Naive B cell (primary cell): ENCODE data around the gene MRPS21. TPM values are rescaled to one million over a fixed set of nuclear protein-coding genes. Genes with fewer than 3 reads are reported as not detected.

Experiments used
- ATAC-seq, 2 donors: fragments of 150-1000 bp; cut with Tn5 transposase; 2 replicates each; pipeline ENCODE4 v1.10.0; 2021; ENCODE audit warnings: low read depth in 2 of 2, mild to moderate bottlenecking in 2 of 2, moderate library complexity in 2 of 2
- DNase-seq: peaks from one replicate; pipeline ENCODE4 v3.0.0; 2022
- H3K27ac Mint-ChIP-seq, 6 donors: one replicate each; pipeline ENCODE4 v1.8.0; 2020 to 2022; ENCODE audit warnings: mild to moderate bottlenecking in 6 of 6, mixed read lengths in 6 of 6, moderate library complexity in 5 of 6, inconsistent platforms in 2 of 6
- H3K27me3 Mint-ChIP-seq, 3 donors: one replicate each; pipeline ENCODE4 v1.8.0; 2021 to 2022; ENCODE audit warnings: mixed read lengths in 3 of 3, mild to moderate bottlenecking in 1 of 3
- H3K36me3 Mint-ChIP-seq, 2 donors: one replicate each; pipeline ENCODE4 v1.8.0; 2020 to 2022; ENCODE audit warnings: mixed read lengths in 2 of 2, inconsistent platforms in 1 of 2, mild to moderate bottlenecking in 1 of 2
- H3K4me1 Mint-ChIP-seq, 3 donors: one replicate each; pipeline ENCODE4 v1.8.0; 2020 to 2022; ENCODE audit warnings: mixed read lengths in 3 of 3, inconsistent platforms in 1 of 3, mild to moderate bottlenecking in 1 of 3, moderate library complexity in 1 of 3
- H3K4me3 Mint-ChIP-seq, 8 donors: one replicate each; pipeline ENCODE4 v1.8.0; 2020 to 2022; ENCODE audit warnings: mild to moderate bottlenecking in 8 of 8, mixed read lengths in 8 of 8, moderate library complexity in 8 of 8, inconsistent platforms in 2 of 8
- H3K9me3 Mint-ChIP-seq, 7 donors: one replicate each; pipeline ENCODE4 v1.8.0; 2020 to 2022; ENCODE audit warnings: mixed read lengths in 7 of 7, mild to moderate bottlenecking in 5 of 7, inconsistent platforms in 2 of 7, moderate library complexity in 1 of 7
- polyA plus RNA-seq, 6 donors: library from polyadenylated mRNA; unstranded; fragments of 300-500 nt; fragmentation: Illumina TruSeq; gene quantifications; one replicate each; pipeline ENCODE4 v1.2.3, GENCODE V29; 2021; ENCODE audit warnings: low read depth in 6 of 6

MRPS21 gene
- polyA plus RNA-seq, 6 donors from 2014 or later = 62.4 to 93.0 (median 82.4) TPM

GRCh38 chr1:150268340-150268704 lies 25.3 kb upstream of the MRPS21 start:
- DNase-seq (peak; percentile 59), ATAC-seq (peak; percentile 54 to 60)
- H3K27ac Mint-ChIP-seq = peak overlapping the region; percentile 98 to 100 (median 99)
- H3K9me3 Mint-ChIP-seq = no peaks in the 10 kb centered on the region
- H3K4me1 Mint-ChIP-seq = peaks cover 32 to 40% (median 32%) of the 10 kb centered on the region in 3 donors
- peaks cover 0 to 7% of the 10 kb centered on the region in 2 donors for H3K36me3 Mint-ChIP-seq
- H3K4me3 Mint-ChIP-seq = peak overlapping the region; percentile 97 to 100 (median 98)
- peaks cover 4 to 13% (median 4%) of the 10 kb centered on the region in 3 donors for H3K27me3 Mint-ChIP-seq

DNA sequence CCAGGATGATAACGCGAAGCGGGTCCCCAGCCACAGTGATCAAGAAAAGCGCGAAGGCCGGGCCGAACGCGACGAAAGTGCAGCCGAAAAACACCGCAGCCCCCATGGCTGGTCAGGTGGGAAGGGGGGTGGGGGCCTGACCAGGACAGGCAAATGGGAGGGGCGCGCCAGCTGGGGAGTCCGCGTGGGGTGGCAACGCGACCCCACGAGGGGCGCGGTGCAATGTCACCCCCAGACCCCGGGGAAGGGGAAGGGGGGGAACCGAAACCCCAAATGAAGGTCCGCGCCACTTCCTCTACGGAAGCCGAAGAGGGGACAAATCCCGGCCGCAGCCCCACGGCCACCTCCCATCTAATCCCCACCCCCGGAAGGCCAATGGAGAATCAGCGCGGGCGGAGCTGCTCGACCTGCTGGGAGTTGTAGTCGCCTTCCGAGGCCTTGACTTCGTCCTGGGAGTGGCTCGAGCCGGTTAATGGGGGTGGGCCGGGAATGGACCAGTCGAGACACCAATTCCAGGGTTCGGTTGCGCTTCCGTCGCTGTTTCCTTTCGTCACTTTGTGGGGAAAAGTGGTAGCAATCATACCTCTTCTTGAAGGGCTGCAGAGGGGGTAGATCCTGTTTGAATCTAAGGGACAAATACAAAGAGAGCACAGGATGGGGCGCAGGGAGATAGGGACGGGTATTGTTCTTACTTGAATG lies 24.8 kb upstream of the MRPS21 start, which contains the start of gene APH1A:
TSS of gene APH1A (minus strand) at position 312 of the 699 bp plus-strand sequence. CDS start at position 106, 206 bp downstream.
- Mint-ChIP-seq H3K36me3 (peaks cover 0 to 7% of the 10 kb centered on the region in 2 donors), H3K4me1 (peaks cover 32 to 40% (median 32%) of the 10 kb centered on the region in 3 donors), H3K27ac (peak within 1 kb of the TSS; percentile 98 to 100 (median 99)), H3K9me3 (no peaks in the 10 kb centered on the region), H3K27me3 (peaks cover 4 to 13% (median 9%) of the 10 kb centered on the region in 3 donors), H3K4me3 (peak within 1 kb of the TSS; percentile 97 to 100 (median 98))
- peak; percentile 87 to 91 for ATAC-seq
- peak; percentile 94 for DNase-seq

GRCh38 chr1:150269451-150269850 lies 24.2 kb upstream of the MRPS21 start:
- DNase-seq (no peak), ATAC-seq (no peak)
- Mint-ChIP-seq H3K4me3 (peak overlapping the region; percentile 97 to 100 (median 98)), H3K9me3 (no peaks in the 10 kb centered on the region), H3K36me3 (peaks cover 0 to 7% of the 10 kb centered on the region in 2 donors), H3K4me1 (peaks cover 32 to 40% (median 32%) of the 10 kb centered on the region in 3 donors), H3K27ac (peak overlapping the region; percentile 98 to 100 (median 99)), H3K27me3 (peaks cover 4 to 13% (median 11%) of the 10 kb centered on the region in 3 donors)

DNA sequence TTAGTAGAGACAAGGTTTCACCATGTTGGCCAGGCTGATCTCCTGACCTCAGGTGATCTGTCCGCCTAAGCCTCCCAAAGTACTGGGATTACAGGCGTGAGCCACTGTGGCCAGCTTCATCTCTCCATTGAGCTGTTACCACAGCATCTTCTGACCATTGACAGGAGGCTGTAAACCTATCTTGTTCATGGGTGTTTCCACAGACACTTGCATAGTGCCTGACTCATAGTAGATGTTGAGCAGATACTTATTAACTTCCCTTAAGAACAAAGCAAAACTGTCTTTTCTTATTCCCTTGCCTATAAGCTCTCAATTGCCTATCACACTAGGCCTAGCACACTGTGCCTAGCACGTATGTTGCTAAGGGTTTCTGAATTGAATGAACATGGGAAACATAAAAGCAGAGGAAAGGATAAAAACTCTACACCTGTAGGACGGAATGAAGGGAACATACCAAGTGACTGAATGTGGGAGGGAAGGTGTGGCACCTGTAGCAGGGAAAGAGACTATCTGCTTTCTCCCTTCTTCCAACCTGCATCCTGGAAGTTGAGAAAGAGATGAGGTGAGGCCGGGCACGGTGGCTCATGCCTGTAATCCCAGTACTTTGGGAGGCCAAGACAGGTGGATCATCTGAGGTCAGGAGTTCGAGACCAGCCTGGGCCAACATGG lies 22.2 kb upstream of the MRPS21 start:
- Mint-ChIP-seq H3K36me3 (peaks cover 0 to 7% of the 10 kb centered on the region in 2 donors), H3K4me3 (peak overlapping the region in 3 of 8 donors; percentile 23 to 69 (median 42)), H3K9me3 (no peaks in the 10 kb centered on the region), H3K27me3 (peaks cover 4 to 18% (median 13%) of the 10 kb centered on the region in 3 donors), H3K27ac (peak overlapping the region in 3 of 6 donors; percentile 37 to 80 (median 66)), H3K4me1 (peaks cover 32 to 36% (median 32%) of the 10 kb centered on the region in 3 donors)
- DNase-seq (no peak), ATAC-seq (no peak)

GRCh38 chr1:150273311-150273710 lies 20.4 kb upstream of the MRPS21 start:
- H3K4me1 Mint-ChIP-seq = peaks cover 14 to 18% (median 17%) of the 10 kb centered on the region in 3 donors
- H3K27me3 Mint-ChIP-seq = peaks cover 4 to 28% (median 13%) of the 10 kb centered on the region in 3 donors
- H3K9me3 Mint-ChIP-seq = no peaks in the 10 kb centered on the region
- DNase-seq (no peak), ATAC-seq (no peak)
- no peak overlapping the region for H3K4me3 Mint-ChIP-seq
- H3K36me3 Mint-ChIP-seq = no peaks in the 10 kb centered on the region
- no peak overlapping the region for H3K27ac Mint-ChIP-seq

GRCh38 chr1:150280138-150280707 lies 13.4 kb upstream of the MRPS21 start:
- DNase-seq (no peak), ATAC-seq (no peak)
- Mint-ChIP-seq H3K36me3 (peaks cover 0 to 10% of the 10 kb centered on the region in 2 donors), H3K4me3 (peak overlapping the region in 5 of 8 donors; percentile 15 to 75 (median 35)), H3K27me3 (peaks cover 0 to 48% (median 32%) of the 10 kb centered on the region in 3 donors), H3K9me3 (peaks cover 0 to 7% (median 4%) of the 10 kb centered on the region in 7 donors), H3K4me1 (peaks cover 23 to 32% (median 23%) of the 10 kb centered on the region in 3 donors), H3K27ac (peak overlapping the region in 2 of 6 donors; percentile 43 to 66)

DNA sequence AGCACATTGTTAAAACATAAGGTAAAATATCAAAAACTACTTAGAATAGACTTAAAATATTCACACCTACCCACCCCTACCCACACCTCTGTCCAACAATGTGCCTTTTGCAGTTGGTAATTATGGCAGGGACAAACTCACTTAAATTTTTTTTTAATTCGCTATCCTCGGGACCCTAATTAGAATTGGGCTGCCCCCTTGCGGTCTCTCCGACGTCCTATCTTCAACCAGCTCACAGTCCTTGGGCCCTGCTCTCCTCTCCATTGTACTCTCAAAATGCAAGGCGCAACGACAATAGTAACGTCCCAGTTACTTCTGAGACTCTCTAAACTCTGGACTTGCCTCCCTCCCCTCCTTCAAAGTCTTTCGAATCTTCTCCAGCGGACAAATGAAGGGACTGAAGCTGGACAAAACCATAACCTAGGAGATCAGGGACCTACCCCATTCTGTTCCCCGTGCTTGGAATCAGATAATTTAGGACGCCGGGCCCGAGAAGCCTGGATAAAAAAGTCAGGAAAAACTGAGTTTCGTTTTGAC lies 12.4 kb upstream of the MRPS21 start:
- peak; percentile 60 to 67 for ATAC-seq
- H3K36me3 Mint-ChIP-seq = peaks cover 0 to 10% of the 10 kb centered on the region in 2 donors

DNA sequence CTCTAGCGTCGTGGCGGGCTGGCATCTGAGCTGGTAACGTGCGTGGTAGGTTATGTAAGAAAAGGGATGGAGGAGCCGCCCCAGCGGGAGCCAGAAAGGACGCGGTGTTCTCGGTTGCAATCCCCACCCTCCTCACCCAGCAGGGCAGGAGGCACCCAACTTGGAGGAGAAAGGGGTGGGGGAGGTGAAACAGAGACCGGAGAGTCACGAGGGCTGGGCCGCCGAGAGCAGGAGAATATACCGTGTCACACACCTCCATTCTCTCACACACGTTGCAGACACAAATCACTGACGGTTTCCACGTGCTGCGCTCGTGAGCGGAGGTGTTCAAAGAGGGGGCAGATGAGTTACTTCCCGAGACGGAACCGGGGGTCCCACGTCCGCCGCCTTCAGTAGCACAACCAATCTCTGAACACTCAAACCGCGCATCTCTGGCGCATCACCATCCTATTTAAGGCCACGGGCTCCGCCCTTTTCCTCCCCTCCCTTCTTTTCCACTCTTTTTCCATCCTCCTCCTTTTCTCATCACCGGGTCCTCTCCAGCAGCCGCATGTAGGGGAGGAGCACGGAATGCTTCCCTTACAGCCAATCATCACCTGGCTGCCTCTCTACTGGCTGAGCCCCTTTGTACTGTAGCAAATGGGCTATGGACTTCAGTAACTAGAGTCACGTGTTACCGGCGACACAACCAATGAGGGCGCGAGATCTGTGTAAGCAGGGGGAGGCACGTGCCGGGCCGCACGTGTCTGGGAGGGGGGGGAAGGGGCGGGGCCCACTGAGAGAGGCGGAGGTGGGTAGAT lies 11.7 kb upstream of the MRPS21 start, which contains the start of gene CIART:
TSS of gene CIART (plus strand) at position 797 of the 800 bp plus-strand sequence. CDS start 714 bp downstream, outside the sequence.
- peak within 1 kb of the TSS; percentile 77 to 95 (median 89) for H3K27ac Mint-ChIP-seq
- peaks cover 0 to 7% (median 4%) of the 10 kb centered on the region in 7 donors for H3K9me3 Mint-ChIP-seq
- peak; percentile 65 for DNase-seq
- ATAC-seq = peak; percentile 88 to 90
- peaks cover 0 to 41% (median 33%) of the 10 kb centered on the region in 3 donors for H3K27me3 Mint-ChIP-seq
- H3K4me3 Mint-ChIP-seq = peak within 1 kb of the TSS; percentile 75 to 97 (median 91)
- peaks cover 0 to 10% of the 10 kb centered on the region in 2 donors for H3K36me3 Mint-ChIP-seq
- H3K4me1 Mint-ChIP-seq = peaks cover 23 to 32% (median 23%) of the 10 kb centered on the region in 3 donors

More for the DNA sequence above, 12.4 kb upstream of the MRPS21 start:
- Mint-ChIP-seq H3K4me3 (peak overlapping the region; percentile 75 to 97 (median 91)), H3K4me1 (peaks cover 23 to 32% (median 23%) of the 10 kb centered on the region in 3 donors), H3K27me3 (peaks cover 0 to 43% (median 33%) of the 10 kb centered on the region in 3 donors), H3K27ac (peak overlapping the region in 5 of 6 donors; percentile 58 to 95 (median 85)), H3K9me3 (peaks cover 0 to 7% (median 4%) of the 10 kb centered on the region in 7 donors)
- peak; percentile 65 for DNase-seq

GRCh38 chr1:150282558-150282958 lies 11.1 kb upstream of the MRPS21 start:
- Mint-ChIP-seq H3K4me3 (peak overlapping the region; percentile 75 to 97 (median 91)), H3K27me3 (peaks cover 0 to 40% (median 33%) of the 10 kb centered on the region in 3 donors), H3K4me1 (peaks cover 23 to 32% (median 23%) of the 10 kb centered on the region in 3 donors), H3K36me3 (peaks cover 0 to 10% of the 10 kb centered on the region in 2 donors), H3K9me3 (peaks cover 0 to 7% (median 4%) of the 10 kb centered on the region in 7 donors), H3K27ac (peak overlapping the region; percentile 19 to 91 (median 81))
- ATAC-seq (no peak), DNase-seq (no peak)

GRCh38 chr1:150283260-150283659 lies 10.4 kb upstream of the MRPS21 start:
- H3K36me3 Mint-ChIP-seq = peaks cover 0 to 10% of the 10 kb centered on the region in 2 donors
- no peak for ATAC-seq

DNA sequence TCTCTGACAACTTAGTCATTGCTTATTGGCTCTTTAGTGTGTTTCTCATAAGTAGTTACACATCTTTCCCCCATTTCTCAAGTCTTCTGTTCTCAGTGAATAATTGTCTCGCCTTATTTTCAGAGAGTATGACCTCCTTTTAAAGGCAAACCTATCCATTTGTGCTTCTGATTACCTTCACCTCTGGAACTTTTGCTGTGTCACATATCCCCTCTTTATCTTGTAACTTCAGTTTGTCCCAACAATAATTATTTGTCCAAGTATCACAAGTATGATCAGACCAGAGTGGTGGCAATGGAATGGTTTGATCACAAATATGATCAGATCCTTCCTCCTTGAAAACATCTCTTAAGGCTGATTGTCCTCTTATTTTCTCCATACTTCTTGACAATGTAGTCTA lies 5.3 kb upstream of the MRPS21 start:
- H3K36me3 Mint-ChIP-seq = no peaks in the 10 kb centered on the region
- peaks cover 6 to 9% (median 7%) of the 10 kb centered on the region in 3 donors for H3K4me1 Mint-ChIP-seq
- no peak overlapping the region for H3K4me3 Mint-ChIP-seq
- peaks cover 7 to 29% (median 22%) of the 10 kb centered on the region in 3 donors for H3K27me3 Mint-ChIP-seq
- ATAC-seq = no peak
- H3K27ac Mint-ChIP-seq = no peak overlapping the region
- H3K9me3 Mint-ChIP-seq = no peaks in the 10 kb centered on the region
- DNase-seq = no peak

More at GRCh38 chr1:150283260-150283659, 10.4 kb upstream of the MRPS21 start:
- peaks cover 2 to 39% (median 35%) of the 10 kb centered on the region in 3 donors for H3K27me3 Mint-ChIP-seq
- peaks cover 23 to 32% (median 23%) of the 10 kb centered on the region in 3 donors for H3K4me1 Mint-ChIP-seq
- peak overlapping the region in 3 of 8 donors; percentile 17 to 97 (median 86) for H3K4me3 Mint-ChIP-seq
- no peak for DNase-seq
- H3K27ac Mint-ChIP-seq = peak overlapping the region in 1 of 6 donors; percentile 15
- H3K9me3 Mint-ChIP-seq = peaks cover 0 to 7% (median 4%) of the 10 kb centered on the region in 7 donors

GRCh38 chr1:150288822-150289221 lies 4.8 kb upstream of the MRPS21 start:
- H3K4me1 Mint-ChIP-seq = peaks cover 8 to 13% (median 10%) of the 10 kb centered on the region in 3 donors
- DNase-seq (no peak), ATAC-seq (no peak)
- no peaks in the 10 kb centered on the region for H3K36me3 Mint-ChIP-seq
- H3K4me3 Mint-ChIP-seq = no peak overlapping the region
- H3K27ac Mint-ChIP-seq = peak overlapping the region in 1 of 6 donors; percentile 33
- H3K9me3 Mint-ChIP-seq = no peaks in the 10 kb centered on the region
- peaks cover 7 to 29% (median 20%) of the 10 kb centered on the region in 3 donors for H3K27me3 Mint-ChIP-seq
